GM21786 (cell line): ENCODE measurements around the gene KRTAP5-3.
A peak's percentile ranks its signal among the peaks of the same experiment; 100 is the strongest.
"Not testable (repeated sequence)": the region's sequence is repeated elsewhere in the genome, so short reads cannot be mapped to it uniquely, and the experiment has no call there.

Source experiments
- ATAC-seq: cut with Tn5 transposase; IDR thresholded peaks from one replicate; pipeline ENCODE4 v1.9.1; 2021; ENCODE audit not compliant: unreplicated experiment

The KRTAP5-3 gene

DNA sequence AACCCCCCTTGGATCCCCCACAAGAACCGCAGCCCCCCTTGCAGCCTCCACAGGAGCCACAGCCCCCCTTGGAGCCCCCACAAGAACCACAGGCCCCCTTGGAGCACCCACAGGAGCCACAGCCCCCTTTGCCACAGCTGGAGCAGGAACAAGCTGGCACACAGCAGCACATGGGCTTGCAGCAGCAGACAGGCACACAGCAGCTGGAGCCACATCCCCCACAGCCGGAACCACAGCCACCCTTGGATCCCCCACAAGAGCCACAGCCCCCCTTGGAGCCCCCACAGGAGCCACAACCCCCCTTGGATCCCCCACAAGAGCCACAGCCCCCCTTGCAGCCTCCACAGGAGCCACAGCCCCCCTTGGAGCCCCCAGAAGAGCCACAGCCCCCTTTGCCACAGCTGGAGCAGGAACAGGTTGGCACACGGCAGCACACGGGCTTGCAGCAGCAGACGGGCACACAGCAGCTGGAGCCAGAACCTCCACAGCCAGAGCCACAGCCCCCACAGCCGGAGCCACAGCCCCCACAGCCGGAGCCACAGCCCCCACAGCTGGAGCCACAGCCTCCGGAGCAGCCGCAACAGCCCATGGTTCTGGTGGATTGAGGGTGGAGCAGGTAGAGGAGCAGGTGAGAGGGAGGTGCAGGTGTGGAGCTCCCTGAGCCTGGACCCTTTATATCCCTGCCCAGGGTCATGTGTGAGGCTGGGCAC lies 23.4 kb downstream of the KRTAP5-3 start, which contains the start of gene KRTAP5-1:
TSS of gene KRTAP5-1 (minus strand) at position 623 of the 710 bp plus-strand sequence. CDS start at position 589, 34 bp downstream.
- ATAC-seq, result not testable (repeated sequence)

DNA sequence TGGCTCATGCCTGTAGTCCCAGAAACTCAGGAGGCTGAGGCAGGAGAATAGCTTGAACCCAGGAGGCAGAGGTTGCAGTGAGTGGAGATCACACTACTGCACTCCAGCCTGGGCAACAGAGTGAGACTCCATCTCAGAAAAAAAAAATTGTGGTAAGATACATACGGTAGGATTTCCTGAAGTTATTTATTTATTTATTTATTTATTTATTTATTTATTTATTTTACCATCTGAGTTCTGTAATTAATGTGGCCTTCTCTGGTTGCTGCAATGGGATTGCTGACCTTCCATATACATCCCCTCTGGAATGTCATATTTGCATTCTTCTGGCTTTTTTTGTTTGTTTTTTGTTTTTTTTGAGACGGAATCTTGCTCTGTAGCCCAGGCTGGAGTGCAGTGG lies 25.4 kb downstream of the KRTAP5-3 start:
- not testable (repeated sequence) for ATAC-seq

- no peak for ATAC-seq
Measured at GRCh38 chr11:1581976-1582375, 26.3 kb downstream of the KRTAP5-3 start.

DNA sequence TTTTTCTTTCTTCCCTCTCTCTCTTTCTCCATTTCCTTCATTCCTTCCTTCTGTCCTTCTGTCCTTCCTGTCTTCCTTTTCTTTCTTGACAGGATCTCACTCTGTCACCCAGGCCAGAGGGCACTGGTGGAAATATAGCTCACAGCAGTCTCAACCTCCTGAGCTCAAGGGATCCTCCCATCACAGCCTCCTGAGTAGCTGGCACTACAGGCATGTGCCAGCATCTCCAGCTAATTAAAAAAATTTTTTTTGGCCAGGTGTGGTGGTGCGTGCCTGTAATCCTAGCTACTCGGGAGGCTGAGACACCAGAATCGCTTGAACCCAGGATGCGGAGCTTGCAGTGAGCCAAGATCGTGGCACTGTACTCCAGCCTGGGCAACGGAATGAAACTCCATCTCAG lies 31.4 kb downstream of the KRTAP5-3 start:
- no peak for ATAC-seq

DNA sequence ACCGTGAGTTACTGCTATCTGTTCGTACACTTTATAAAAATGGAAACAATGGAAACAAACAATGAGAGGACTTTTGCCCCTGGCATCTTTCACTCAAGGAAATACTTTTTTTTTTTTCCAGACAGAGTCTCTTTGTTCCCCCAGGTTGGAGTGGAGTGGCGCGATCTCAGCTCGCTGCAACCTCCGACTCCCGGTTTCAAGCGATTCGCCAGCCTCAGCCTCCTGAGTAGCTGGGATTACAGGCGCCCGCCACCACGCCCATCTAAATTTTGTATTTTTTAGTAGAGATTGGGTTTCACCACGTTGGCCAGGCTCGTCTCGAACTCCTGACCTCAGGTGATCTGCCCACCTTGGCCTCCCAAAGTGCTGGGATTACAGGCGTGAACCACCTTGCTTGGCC lies 32.5 kb downstream of the KRTAP5-3 start:
- not testable (repeated sequence) for ATAC-seq

GRCh38 chr11:1574933-1575242 lies 33.4 kb downstream of the KRTAP5-3 start:
- ATAC-seq, result no peak

GRCh38 chr11:1574238-1574932 lies 33.9 kb downstream of the KRTAP5-3 start:
- peak; percentile 47 for ATAC-seq

- ATAC-seq, result peak; percentile 17
Measured at GRCh38 chr11:1573903-1574237, 34.4 kb downstream of the KRTAP5-3 start.

GRCh38 chr11:1573077-1573902 lies 35.0 kb downstream of the KRTAP5-3 start:
- no peak for ATAC-seq

DNA sequence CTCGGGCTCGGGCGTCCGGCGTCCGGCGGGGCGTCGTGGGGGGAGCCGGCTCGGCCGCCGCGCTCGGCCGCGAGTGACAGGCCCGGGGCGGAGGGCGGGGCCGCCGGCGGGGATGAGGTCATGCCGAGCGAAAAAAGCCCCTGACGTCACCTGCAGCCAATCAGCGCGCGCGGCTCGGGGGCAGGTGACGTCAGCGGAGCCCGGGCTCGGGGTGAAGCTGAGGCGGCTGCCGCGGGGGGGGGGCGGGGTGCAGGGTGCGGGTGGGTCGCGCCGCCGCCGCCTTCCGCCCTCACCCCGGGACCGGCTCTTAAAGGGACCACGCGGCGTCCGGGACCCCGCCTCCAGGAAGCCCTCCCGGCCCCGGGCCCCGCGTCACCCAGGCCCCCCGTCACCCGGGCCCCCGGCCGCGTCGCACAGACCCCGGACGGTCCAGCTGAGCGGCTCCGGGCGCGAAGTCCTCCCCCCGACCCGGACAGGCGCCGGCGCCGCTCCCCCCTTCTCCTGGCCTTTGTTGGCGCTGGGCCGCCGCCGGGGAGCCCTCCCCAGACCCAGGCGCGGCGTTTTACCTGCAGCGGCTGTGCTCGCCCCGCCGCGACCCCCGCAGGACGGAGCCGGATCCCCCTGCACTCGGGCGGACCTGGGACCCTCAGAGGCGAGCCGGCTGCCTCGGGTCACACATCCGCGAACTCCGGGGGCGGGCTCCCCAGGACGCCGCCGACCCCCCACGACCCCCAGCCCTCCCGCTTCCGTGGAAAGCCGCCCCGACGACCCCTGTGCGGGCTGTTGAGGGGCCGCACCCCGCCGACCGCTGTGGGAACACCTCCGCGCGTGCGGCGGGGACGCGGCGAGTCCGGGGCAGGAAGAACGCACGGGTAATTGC lies 35.8 kb downstream of the KRTAP5-3 start, which contains the start of gene DUSP8:
TSS of gene DUSP8 (minus strand) at position 75 of the 880 bp plus-strand sequence. CDS start 6,445 bp downstream, outside the sequence.
- ATAC-seq, result no peak

GRCh38 chr11:1571760-1572196 lies 36.5 kb downstream of the KRTAP5-3 start:
- ATAC-seq, result no peak

- ATAC-seq, result no peak
Measured at GRCh38 chr11:1570896-1571759, 37.1 kb downstream of the KRTAP5-3 start.

DNA sequence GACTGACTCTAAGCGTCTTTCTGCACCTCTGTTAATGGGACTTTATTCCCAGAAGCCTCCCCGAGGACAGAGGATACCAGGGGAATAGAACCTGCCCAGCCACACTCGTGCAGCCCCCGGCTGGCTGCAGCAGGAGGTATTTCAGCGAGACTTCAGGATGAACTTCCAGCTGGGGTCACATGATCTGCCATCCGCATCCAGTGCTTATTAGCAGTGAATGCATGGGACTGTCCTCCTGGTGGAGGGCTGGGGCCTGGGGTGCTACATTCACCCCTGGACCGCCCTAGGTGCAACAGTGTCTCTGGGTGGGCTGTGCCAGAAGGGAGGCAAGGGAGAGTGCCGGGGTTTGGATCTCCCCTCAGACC lies 37.8 kb downstream of the KRTAP5-3 start:
- ATAC-seq, result no peak

GRCh38 chr11:1570001-1570453 lies 38.2 kb downstream of the KRTAP5-3 start:
- no peak for ATAC-seq

DNA sequence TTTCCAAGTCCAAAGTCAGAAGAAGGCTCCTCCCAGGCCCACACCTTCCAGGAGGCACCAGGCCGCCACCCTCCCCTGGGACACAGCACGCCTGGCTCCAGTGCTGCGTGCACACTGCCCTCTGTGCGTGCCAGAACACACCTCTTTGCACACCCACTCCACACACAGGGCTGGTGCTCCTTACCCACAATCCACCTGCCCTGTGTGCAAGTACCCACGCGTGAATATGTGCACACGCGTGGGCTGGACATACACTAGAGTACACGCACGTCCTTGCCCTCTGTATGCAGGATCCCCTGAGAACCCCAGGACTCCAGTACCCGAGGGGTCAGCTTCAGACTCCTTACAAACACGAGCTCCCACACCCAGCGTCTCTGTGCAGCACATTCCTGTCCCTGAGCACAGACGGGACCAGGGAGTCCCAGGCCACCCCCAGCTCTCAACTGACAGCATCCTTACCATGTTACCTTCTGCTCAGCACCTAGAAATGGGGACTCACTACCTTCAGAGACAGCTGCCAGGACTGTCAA lies 38.9 kb downstream of the KRTAP5-3 start:
- no peak for ATAC-seq

DNA sequence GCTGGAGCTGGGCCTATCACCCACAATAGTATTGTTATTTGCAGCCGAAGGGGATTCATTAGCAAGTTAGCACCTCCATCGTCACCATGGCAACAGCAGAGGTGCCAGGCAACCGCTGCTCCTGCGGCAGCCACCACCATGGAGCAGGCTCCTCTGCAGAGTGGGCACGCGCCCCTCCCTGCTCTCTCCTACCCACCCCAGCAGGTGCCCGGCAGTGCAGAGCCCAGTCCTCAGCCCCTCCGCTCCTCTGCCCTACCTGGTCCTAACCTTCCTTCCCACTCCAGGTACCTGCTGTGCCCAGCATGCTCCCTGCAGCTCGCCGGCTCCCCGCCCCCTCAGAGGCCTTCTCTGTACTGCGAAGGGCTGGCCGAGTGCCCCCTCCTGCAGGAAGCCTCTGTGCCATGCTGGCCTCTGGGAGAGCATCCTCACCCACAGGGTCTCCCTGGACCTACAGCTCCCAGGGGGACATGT lies 39.8 kb downstream of the KRTAP5-3 start:
- no peak for ATAC-seq

- ATAC-seq, result no peak
Measured at GRCh38 chr11:1567721-1568100, 40.6 kb downstream of the KRTAP5-3 start.

- ATAC-seq, result no peak
Measured at GRCh38 chr11:1567052-1567720, 41.1 kb downstream of the KRTAP5-3 start.
